HepG2 (cell line): ENCODE results near the gene CXXC5. TPM values are rescaled to one million over a fixed set of nuclear protein-coding genes. Genes with fewer than 3 reads are reported as not detected.

Experiments
- GABPB1 ChIP-seq: IDR thresholded peaks from 2 replicates; pipeline ENCODE4 v1.6.1; 2016; ENCODE audit warnings: mild to moderate bottlenecking, missing genetic modification reagents, moderate library complexity, missing compliant biosample characterization
- HNRNPL ChIP-seq: fragments of 200-400 bp; formaldehyde crosslinking; IDR thresholded peaks from 2 replicates; pipeline ENCODE4 v1.6.1; 2017; ENCODE audit warnings: mild to moderate bottlenecking, low read depth, low read length
- JDP2 ChIP-seq: sonication (generic); formaldehyde crosslinking; IDR thresholded peaks from 2 replicates; pipeline ENCODE4 v1.8.1; 2022; ENCODE audit warnings: missing genetic modification reagents, borderline replicate concordance
- KAT2B ChIP-seq: fragments of 150-350 bp; IDR thresholded peaks from 2 replicates; pipeline ENCODE4 v1.6.1; 2014; ENCODE audit warnings: low read depth, low read length, borderline replicate concordance
- LCORL ChIP-seq, 2 experiments: fragments of 450-650 bp in 1 of 2; sonication (generic) in 1 of 2; formaldehyde crosslinking in 1 of 2; IDR thresholded peaks; 2 replicates each; pipeline versions ENCODE4 v1.5.0 to v1.6.1; 2017 to 2020; ENCODE audit warnings: antibody characterized with exemption in 1 of 2, missing genetic modification reagents in 1 of 2
- MAZ ChIP-seq, 2 experiments: sonication (generic) in 1 of 2; formaldehyde crosslinking in 1 of 2; IDR thresholded peaks; 2 replicates each; pipeline versions ENCODE4 v1.5.0 to v1.6.1; 2012 to 2020; ENCODE audit warnings: low read depth in 2 of 2, mild to moderate bottlenecking in 2 of 2, borderline replicate concordance in 1 of 2, improper control_type of control experiment in 1 of 2, low read length in 1 of 2, missing genetic modification reagents in 1 of 2, moderate library complexity in 1 of 2
- POLR2AphosphoS5 ChIP-seq: IDR thresholded peaks from 2 replicates; pipeline ENCODE4 v1.6.1; 2012; ENCODE audit warnings: low read depth, low read length
- RBAK ChIP-seq: sonication (generic); formaldehyde crosslinking; IDR thresholded peaks from 2 replicates; pipeline ENCODE4 v1.5.1; 2020; ENCODE audit warnings: mild to moderate bottlenecking, missing genetic modification reagents
- RFX5 ChIP-seq: IDR thresholded peaks from 2 replicates; pipeline ENCODE4 v1.6.1; 2011; ENCODE audit warnings: low read depth, low read length, improper control_type of control experiment
- TBP ChIP-seq: sonication (generic); formaldehyde crosslinking; IDR thresholded peaks from 2 replicates; pipeline ENCODE4 v1.5.0; 2020; ENCODE audit warnings: missing genetic modification reagents
- THAP7 ChIP-seq: sonication (generic); formaldehyde crosslinking; IDR thresholded peaks from 2 replicates; pipeline ENCODE4 v1.8.1; 2023; ENCODE audit warnings: mild to moderate bottlenecking, missing genetic modification reagents
- U2AF2 ChIP-seq: fragments of 200-400 bp; formaldehyde crosslinking; IDR thresholded peaks from 2 replicates; pipeline ENCODE4 v1.6.1; 2017; ENCODE audit warnings: low read depth, mild to moderate bottlenecking, low read length
- ZFP36L1 ChIP-seq: sonication (generic); formaldehyde crosslinking; IDR thresholded peaks from 2 replicates; pipeline ENCODE4 v1.8.0; 2022; ENCODE audit warnings: mild to moderate bottlenecking, missing genetic modification reagents, moderate library complexity
- ZMYM3 ChIP-seq: sonication (generic); formaldehyde crosslinking; IDR thresholded peaks from 2 replicates; pipeline ENCODE4 v1.5.1; 2020; ENCODE audit warnings: mild to moderate bottlenecking, missing genetic modification reagents
- ZNF225 ChIP-seq: sonication (generic); formaldehyde crosslinking; IDR thresholded peaks from 2 replicates; pipeline ENCODE4 v1.4.0; 2020; ENCODE audit warnings: mild to moderate bottlenecking, missing genetic modification reagents
- ZNF251 ChIP-seq: sonication (generic); formaldehyde crosslinking; IDR thresholded peaks from 2 replicates; pipeline ENCODE4 v1.9.0; 2021; ENCODE audit warnings: mild to moderate bottlenecking, missing genetic modification reagents
- ZNF431 ChIP-seq: sonication (generic); formaldehyde crosslinking; IDR thresholded peaks from 2 replicates; pipeline ENCODE4 v1.9.0; 2022; ENCODE audit warnings: missing genetic modification reagents, low read depth, mild to moderate bottlenecking, borderline replicate concordance
- ZNF570 ChIP-seq: sonication (generic); formaldehyde crosslinking; IDR thresholded peaks from 2 replicates; pipeline ENCODE4 v1.4.0; 2020; ENCODE audit warnings: mild to moderate bottlenecking, missing genetic modification reagents, borderline replicate concordance
- ZNF609 ChIP-seq: sonication (generic); formaldehyde crosslinking; IDR thresholded peaks from 2 replicates; pipeline ENCODE4 v1.4.0; 2020; ENCODE audit warnings: mild to moderate bottlenecking, missing genetic modification reagents, borderline replicate concordance
- ZNF720 ChIP-seq: sonication (generic); formaldehyde crosslinking; IDR thresholded peaks from 2 replicates; pipeline ENCODE4 v1.4.0; 2020; ENCODE audit warnings: missing genetic modification reagents
- ZNF746 ChIP-seq: sonication (generic); formaldehyde crosslinking; IDR thresholded peaks from 2 replicates; pipeline ENCODE4 v1.8.0; 2022; ENCODE audit warnings: mild to moderate bottlenecking, missing genetic modification reagents
- ZSCAN9 ChIP-seq: IDR thresholded peaks from 2 replicates; pipeline ENCODE4 v1.6.1; 2016; ENCODE audit warnings: borderline replicate concordance
- polyA plus RNA-seq, 8 experiments: library from polyadenylated mRNA; depleted of rRNA in 3 of 8; stranded (reverse) in 7 of 8; unstranded in 1 of 8; fragments of >200 nt; fragmentation: Illumina TruSeq in 4 of 8; extraction: Trizol in 4 of 8; gene quantifications; 2 replicates each; pipeline versions ENCODE4 v1.2.1 to v1.2.3, GENCODE V29; 2011 to 2016; ENCODE audit warnings: low read depth in 4 of 8, missing spikeins in 1 of 8, mixed read lengths in 1 of 8; ENCODE audit not compliant: insufficient read depth in 1 of 8
- total RNA-seq, 5 experiments: library from RNA; depleted of rRNA; stranded (reverse); fragments of >200 nt; fragmentation: Illumina TruSeq; extraction: Trizol; gene quantifications; 2 replicates each; pipeline ENCODE4 v1.2.3, GENCODE V29; 2016; ENCODE audit warnings: low read depth in 1 of 5
- TF ChIP-seq, protein P1 (sequence below): sonication (generic); formaldehyde crosslinking; IDR thresholded peaks from 2 replicates; pipeline ENCODE4 v1.4.0; 2020; ENCODE audit warnings: mild to moderate bottlenecking, missing genetic modification reagents

The CXXC5 gene
- total and polyA plus RNA-seq, 2 of the 13 experiments (the other 11 are each of a cell fraction or from before 2014, with no cell fraction given), result 32.3 to 33.0 TPM

GRCh38 chr5:139650031-139650688, 2.0 kb downstream of the CXXC5 start (continued):
- 0 out of 2 replicates have a peak, but pooled peaks have one; percentile 13 for TF ChIP-seq HNRNPL
- TF ChIP-seq ZNF609 (CRISPR knock-in tag), result no peak
- peak; percentile 88 for TF ChIP-seq ZNF746 (CRISPR knock-in tag)
- TF ChIP-seq ZMYM3, result no peak
- TF ChIP-seq THAP7, result no peak
- no peak for TF ChIP-seq ZFP36L1 (CRISPR knock-in tag)
- TF ChIP-seq ZNF251, result no peak
- TF ChIP-seq U2AF2, result no peak
- no peak for TF ChIP-seq RFX5
- no peak for TF ChIP-seq ZNF225 (CRISPR knock-in tag)
- TF ChIP-seq ZNF720 (CRISPR knock-in tag), result no peak
- TF ChIP-seq LCORL (IDR thresholded peaks at IDR 0.05), result no peak
- TF ChIP-seq LCORL (CRISPR knock-in tag; IDR thresholded peaks at IDR 0.05), result peak; percentile 26; the same call in 1 of the 2 replicates
- no peak for TF ChIP-seq KAT2B
- TF ChIP-seq POLR2AphosphoS5, result 0 out of 2 replicates have a peak, but pooled peaks have one; percentile 2
- peak; percentile 47; the same call in 1 of the 2 replicates for TF ChIP-seq MAZ (IDR thresholded peaks at IDR 0.05; ENCODE audit: borderline replicate concordance, low read depth, low read length)
- TF ChIP-seq MAZ (CRISPR knock-in tag; IDR thresholded peaks at IDR 0.05; ENCODE audit: low read depth), result no peak; the same call in 1 of the 2 replicates
- TF ChIP-seq ZSCAN9, result 0 out of 2 replicates have a peak, but pooled peaks have one; percentile 26
- no peak for TF ChIP-seq JDP2 (CRISPR knock-in tag)
- no peak for TF ChIP-seq TBP (CRISPR knock-in tag)
- TF ChIP-seq RBAK (CRISPR knock-in tag), result no peak
- no peak for TF ChIP-seq ZNF570 (CRISPR knock-in tag)
- no peak for TF ChIP-seq ZNF431 (CRISPR knock-in tag)
- TF ChIP-seq GABPB1 (CRISPR knock-in tag), result peak; percentile 46; the same call in 1 of the 2 replicates
- TF ChIP-seq, protein P1, sequence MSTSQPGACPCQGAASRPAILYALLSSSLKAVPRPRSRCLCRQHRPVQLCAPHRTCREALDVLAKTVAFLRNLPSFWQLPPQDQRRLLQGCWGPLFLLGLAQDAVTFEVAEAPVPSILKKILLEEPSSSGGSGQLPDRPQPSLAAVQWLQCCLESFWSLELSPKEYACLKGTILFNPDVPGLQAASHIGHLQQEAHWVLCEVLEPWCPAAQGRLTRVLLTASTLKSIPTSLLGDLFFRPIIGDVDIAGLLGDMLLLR (CRISPR knock-in tag), result no peak
